GM18505 (cell line): ENCODE data around the gene PPFIA2.
"Not testable (repeated sequence)": the region's sequence is repeated elsewhere in the genome, so short reads cannot be mapped to it uniquely, and the experiment has no call there.

Source experiments
- ATAC-seq: cut with Tn5 transposase; IDR thresholded peaks from one replicate; pipeline ENCODE4 v1.9.1; 2021; ENCODE audit not compliant: unreplicated experiment
- POLR2A ChIP-seq: IDR thresholded peaks from 4 replicates; pipeline ENCODE4 v1.6.1; 2011; ENCODE audit warnings: borderline replicate concordance; ENCODE audit not compliant: insufficient read depth, insufficient read length; ENCODE audit errors: extremely low read depth

Gene PPFIA2

DNA sequence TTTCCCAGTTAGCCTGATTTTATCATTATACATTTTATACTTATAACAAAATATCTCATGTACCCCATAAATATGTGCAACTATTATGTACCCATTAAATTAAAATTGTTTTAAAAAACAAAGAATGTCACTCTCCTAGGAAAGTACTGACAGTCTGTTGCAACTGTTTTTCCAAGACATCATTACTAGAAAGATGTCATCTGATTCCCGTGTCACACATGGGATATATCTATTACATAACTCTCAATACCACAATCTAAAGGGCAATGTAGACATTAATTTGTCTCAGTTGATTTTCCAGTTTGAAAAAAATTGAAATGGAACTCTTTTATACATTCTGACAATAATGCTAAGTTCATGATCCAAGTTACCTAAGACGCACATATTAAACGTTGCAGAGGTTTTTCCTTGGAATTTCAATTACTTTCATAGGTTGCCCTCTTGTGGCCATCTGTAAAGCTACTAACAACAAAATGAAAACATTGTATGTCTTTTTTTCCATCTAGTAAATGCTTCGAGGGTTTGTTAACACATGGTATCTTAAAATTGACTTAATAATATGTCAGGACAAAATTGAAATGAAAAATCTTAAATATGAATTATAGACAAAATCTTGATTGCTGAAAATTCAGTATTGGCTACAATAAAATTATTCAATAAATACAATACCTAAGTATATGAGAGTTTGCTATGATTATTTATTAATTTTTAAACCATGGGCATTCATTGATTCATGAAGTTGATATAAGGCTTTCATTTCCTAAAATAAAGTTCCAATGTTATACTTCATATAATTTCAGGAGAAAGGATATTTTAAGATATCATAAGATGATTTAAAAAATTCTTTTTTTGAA is 131.6 kb downstream of the PPFIA2 start:
- no peak for ATAC-seq
- no peak for TF ChIP-seq POLR2A

DNA sequence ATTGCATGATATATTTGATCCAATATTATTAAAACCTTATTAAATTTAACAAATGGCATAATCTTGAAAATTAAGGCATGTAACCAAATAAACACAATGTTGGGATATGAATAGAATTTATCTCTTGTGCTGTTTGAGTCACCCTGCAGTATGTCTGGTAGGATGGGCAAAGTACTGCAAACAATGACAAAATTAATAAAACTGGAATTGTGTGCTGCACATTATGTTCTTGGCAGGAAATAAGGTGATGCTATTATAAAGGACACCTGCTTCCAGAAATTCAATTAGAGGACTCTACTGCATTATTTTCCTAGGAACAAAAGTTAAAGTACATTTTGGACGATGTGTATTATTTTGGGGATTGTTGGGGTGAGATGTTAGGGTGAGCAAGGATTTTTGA is 132.7 kb downstream of the PPFIA2 start:
- ATAC-seq, result no peak
- no peak for TF ChIP-seq POLR2A

DNA sequence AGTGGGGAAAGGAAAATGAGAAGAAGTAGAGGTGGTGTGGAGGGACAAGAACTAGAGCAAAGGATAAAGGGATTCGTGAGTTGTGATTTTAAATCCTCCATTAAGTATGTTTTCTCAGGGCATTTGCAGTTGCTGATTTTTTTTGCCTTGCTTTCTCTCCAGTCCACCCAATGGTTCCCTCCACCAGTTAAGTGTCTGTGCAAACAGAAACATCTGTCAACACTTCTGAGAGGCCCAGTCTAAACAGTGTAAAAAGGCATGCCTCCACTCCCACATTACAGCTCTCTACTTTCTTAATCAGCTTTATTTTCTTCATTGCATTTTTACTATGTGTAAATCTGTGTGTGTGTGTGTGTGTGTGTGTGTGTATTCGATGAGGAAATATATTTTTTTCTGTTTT is 141.2 kb downstream of the PPFIA2 start:
- no peak for TF ChIP-seq POLR2A
- ATAC-seq, result no peak

DNA sequence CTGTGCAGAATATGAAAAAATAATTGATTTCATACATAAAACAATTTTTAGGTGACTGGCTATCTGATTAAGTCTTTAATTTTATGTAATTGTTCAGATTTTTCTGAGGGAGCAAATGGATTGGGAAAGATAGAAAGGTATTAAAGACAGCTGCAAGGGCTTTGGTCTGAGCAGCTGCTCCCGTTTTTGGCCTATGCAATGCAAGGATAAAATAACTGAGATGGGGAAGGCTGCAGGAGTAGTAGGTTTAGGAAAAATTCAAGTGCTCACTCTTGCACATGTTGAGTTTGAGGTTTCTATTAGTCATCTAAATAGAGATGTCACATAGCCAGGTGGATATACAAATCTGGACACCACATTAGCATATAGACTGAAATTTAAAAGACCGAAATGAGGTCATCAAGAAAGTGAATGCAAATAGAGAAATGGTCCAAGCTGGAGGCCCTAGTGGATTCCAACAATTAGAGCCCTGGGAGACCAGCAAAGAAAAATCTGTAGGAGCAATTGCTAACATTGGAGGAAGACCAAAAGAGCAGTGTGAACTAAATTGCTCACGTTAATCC is 144.0 kb downstream of the PPFIA2 start:
- TF ChIP-seq POLR2A, result no peak
- no peak for ATAC-seq

DNA sequence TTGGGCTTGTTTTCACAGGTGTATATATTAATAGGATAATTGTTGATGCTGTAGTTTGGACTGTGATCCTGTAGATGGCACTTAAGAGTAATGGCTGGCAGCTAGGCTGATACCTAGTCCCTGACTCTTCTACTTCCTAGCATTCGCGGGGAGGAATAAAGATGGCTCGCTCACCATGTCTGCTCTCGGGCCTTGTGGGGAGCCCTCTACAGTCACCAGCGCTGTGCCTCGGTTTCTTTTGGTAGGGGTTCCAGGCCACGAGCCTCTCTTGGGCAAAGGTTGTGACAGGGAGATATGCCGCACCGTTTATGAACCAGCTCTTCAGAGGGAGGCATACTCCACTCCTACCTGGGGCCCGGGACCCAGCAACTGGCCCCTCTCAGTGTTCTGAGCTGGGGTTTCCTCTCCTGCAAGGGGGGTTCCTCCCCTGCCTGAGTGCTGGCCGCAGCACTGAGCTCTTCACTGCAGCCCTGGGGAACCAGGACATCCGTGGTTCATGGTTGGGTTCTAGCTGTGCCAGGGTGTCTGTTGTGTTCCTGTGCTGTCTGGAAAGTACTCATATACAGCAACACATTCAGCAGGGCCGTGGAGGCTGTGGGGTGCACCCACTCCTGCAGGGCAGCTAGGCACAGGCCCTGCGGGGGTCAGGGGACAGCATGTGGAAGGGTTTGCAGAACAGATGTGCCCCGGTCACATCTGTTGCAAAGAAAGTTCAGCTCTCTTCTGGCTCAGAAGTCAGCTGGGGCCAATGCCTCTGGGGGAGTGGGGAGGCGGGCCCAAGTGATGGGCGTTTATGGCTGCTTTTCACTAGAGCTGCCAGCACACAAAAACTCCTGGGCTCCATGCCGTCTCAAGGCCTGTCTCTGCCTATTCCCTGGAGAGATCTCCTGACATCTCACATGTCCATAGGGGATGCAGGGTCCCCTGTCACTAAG is 147.9 kb downstream of the PPFIA2 start:
- no peak for ATAC-seq
- no peak for TF ChIP-seq POLR2A

DNA sequence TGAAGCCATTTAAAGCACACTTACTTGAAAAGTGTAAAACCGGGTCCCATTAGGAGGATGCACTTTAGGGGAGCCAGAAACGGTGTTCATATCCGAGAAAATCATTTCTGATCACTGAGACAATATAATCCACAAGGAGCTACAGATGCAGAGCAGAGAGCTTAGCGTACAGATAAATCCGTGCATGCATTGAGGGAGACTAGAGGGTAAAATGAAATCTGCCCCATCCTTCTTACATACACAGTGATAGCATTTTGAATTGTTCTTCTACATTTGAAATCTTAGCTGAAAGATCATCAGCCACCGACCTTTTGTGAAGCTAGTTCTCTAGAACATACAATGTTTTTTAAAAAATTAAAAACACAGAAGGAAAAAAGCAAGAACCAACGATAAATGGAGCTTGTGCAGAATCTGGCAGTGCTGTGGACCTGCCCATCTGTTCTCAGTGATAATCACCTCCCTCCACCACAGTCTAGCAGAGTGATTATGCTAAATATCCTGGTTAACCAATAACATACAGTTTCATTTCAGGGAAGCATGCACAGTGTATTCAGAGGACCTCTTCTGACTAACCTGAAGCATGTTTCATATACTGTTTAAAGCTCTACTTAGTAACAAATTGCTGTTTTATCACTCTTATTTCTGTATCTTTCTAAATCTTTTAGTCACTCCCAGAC is 161.1 kb downstream of the PPFIA2 start:
- ATAC-seq, result peak; percentile 73
- TF ChIP-seq POLR2A, result no peak

DNA sequence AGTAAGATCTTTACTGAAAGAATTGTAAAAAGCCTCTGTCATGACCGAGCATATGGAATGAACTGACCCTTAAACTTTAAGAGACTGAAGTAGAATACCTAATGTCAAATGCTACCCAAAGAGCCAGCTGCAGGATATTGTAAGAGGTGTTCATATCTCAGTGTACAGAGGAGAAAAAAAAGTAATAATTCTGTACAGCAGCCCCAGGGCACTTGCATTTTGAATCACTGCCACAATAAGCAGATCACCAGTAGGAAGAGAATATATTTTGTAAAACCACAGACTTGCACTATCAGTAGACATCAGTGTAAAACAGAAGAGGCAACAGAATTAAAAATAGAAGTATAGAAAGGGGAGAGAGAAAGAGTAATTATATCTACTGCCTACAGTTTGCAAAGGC is 162.6 kb downstream of the PPFIA2 start:
- no peak for TF ChIP-seq POLR2A
- ATAC-seq, result no peak

DNA sequence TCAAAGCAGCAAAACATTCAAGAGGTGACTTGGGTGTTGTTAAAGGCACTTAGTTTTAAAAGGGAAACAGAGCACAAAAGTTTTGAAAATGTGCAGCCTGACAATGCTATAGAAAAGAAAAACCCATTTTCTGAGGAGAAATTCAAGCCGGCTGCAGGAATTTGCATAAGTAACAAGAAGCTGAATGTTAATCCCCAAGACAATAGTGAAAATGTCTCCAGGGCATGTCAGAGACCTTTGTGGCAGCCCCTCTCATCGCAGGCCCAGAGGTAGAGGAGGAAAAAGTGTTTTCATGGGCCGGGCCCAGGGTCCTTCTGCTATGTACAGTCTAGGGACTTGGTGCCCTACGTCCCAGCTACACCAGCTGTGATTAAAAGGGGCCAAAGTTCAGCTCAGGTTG is 167.9 kb downstream of the PPFIA2 start:
- no peak for TF ChIP-seq POLR2A
- ATAC-seq, result no peak

DNA sequence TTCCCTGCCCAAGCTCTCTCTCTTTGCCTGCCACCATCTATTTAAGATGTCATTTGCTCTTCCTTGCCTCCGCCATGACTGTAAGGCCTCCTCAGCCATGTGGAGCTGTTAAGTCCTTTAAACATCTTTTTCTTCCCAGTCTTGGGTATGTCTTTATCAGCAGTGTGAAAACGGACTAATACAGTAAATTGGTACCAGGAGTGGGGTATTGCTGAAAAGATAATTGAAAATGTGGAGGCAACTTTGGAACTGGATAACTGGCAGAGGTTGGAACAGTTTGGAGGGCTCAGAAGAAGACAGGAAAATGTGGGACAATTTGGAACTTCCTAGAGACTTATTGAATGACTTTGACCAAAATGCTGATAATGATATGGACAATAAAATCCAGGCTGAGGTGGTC is 168.4 kb downstream of the PPFIA2 start:
- not testable (repeated sequence) for ATAC-seq

DNA sequence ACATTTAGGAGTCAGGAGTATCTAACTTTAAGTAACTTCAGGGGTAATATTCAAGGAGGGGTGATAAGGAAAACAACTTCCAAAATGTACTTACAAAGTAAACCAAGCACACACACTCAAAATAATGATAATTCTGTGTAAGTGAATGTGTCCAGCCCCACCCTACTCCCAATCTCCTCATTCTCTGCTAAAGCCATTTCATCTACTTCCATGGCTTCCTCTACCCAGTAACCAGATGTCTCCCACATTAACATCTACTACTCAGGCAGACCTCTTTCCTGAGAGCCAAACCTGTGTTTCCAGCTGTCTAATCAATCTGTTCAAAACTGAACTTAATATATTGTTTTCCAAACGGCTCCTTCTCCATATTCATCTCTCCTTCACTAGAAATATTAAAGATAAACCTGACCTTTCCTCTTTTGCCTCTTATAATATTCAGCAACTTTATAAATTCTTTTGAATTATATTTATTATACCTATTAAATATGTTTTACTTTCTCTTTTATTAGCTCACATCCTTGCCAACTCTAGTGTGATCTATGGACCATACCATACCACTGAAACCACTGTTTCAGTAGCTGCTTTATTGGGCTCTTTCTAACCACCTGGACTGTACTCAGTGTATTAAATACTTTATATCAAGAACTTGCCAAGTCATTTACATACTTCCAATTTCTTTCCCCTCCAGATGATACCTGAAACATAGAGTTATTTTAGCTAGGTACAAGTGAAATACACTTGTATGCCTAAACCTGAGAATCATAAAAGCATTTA is 170.7 kb downstream of the PPFIA2 start:
- TF ChIP-seq POLR2A, result no peak
- no peak for ATAC-seq

DNA sequence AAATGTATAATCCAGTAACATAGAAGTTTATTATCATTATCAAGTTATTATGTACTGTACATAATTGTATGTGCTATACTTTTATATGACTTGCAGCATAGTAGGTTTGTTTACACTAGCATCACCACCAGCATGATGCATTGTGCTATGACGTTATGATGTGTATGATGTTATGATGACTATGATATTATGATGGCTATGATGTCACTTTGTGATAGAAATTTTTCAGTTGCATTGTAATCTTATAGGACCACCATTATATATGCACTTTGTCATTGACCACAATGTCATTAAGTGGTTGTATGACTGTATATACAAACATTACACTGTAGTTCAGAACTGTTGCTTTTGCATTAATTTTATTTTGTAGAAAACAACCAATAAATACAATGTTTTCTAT is 173.4 kb downstream of the PPFIA2 start:
- no peak for ATAC-seq

DNA sequence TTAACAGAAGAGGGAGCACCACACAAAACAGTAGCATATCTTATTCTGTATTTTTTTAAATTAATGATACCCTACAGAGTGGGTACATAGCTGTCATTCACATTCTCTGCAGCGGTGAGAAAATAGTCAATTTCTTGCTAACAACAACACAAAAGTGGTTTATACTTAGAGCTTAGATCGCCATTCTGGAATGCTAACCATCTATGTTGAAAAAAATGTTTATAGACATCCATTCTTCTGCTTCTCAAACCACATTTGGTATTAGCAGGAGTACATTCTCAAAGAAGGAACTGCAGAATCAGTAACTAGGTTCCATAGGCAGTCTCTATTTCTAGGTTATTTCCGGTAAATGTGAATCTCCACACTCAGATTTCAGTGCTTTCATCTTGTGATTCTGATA is 185.9 kb downstream of the PPFIA2 start:
- ATAC-seq, result no peak
- no peak for TF ChIP-seq POLR2A

More for the DNA sequence above, 173.4 kb downstream of the PPFIA2 start:
- no peak for TF ChIP-seq POLR2A
